GM13976 (cell line): Measurements from ENCODE around the gene HDAC9.
"Not testable (repeated sequence)": the region's sequence is repeated elsewhere in the genome, so short reads cannot be mapped to it uniquely, and the experiment has no call there.

Experiments
- DNase-seq: peaks from one replicate; pipeline ENCODE4 v3.0.0; 2012; ENCODE audit warnings: low spot score
- CTCF ChIP-seq: IDR thresholded peaks from 2 replicates; pipeline ENCODE4 v1.5.1; 2012; ENCODE audit warnings: borderline replicate concordance, mild to moderate bottlenecking; ENCODE audit not compliant: insufficient read depth; ENCODE audit errors: extremely low read depth, missing control alignments, control extremely low read depth
- in situ Hi-C: fragments of 300-500 bp; cut with MboI; formaldehyde crosslinking; loops from one replicate; pipeline ENCODE4 v1.12.0; 2022; ENCODE audit warnings: low sequenced_read_pairs, mixed read lengths, inconsistent platforms; ENCODE audit not compliant: unreplicated experiment

The HDAC9 gene

DNA sequence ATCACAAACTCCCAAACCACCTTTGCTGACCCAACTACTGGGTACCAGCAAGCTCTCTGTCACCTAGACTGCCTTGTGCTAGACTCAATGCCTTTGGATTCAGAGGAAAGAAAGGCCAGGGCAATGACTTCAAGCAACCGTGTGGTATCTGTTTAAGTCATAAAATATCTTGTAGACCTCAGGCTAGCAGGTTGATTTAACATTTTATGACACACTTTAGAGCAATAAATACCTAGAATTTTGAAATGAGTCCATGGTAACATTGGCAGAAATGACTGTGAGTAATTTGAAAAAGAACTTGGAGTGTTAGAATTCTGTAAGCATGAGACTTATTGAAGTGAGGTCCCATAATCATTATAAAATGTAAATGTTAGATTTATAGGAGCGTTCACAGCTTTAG is 534.7 kb downstream of the HDAC9 start:
- no peak for TF ChIP-seq CTCF
- in situ Hi-C loops, result no loop called here
- DNase-seq, result no peak

GRCh38 chr7:19032942-19033341 is 537.4 kb downstream of the HDAC9 start:
- in situ Hi-C loops, DNase-seq: not testable (repeated sequence)

DNA sequence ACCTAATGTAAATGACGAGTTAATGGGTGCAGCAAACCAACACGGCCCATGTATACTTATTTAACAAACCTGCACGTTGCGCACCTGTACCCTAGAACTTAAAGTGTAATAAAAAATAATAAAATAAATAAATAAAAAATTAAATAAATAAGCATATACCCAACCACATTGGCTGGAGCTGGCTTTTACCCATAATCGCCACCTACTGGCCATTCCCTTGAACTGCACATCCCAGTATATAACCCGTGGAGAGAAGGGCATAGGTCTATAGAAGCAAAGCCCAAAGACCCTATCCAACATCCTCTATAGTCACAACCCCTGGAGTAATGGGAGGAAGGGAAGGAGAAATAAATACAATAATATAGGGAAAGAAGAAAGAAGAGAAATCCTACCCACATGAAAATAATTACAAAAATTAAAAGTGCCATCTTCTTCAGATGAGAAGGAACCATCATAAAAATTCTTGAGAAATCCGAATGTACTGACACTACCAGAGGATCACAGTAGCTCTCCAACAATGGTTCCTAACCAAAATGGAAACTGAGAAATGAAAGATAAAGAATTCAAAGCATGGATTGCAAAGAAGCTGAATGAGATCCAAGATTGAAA is 556.3 kb downstream of the HDAC9 start:
- DNase-seq, result peak; percentile 34
- TF ChIP-seq CTCF, result peak; percentile 79
- in situ Hi-C loops, result no loop called here
